ENCODE results near the gene UQCRQ. TPM values are rescaled to one million over a fixed set of nuclear protein-coding genes. Genes with fewer than 3 reads are reported as not detected.

The UQCRQ gene
- total RNA-seq, 4 donors from 2014 or later, result 117 to 311 (median 239) TPM

GRCh38 chr5:132848270-132848669 is 18.2 kb upstream of the UQCRQ start:
- Histone ChIP-seq H3K4me3 (no peak overlapping the region), H3K36me3 (no peaks in the 10 kb centered on the region), H3K27ac (no peak overlapping the region), H3K4me1 (no peaks in the 10 kb centered on the region), H3K27me3 (no peaks in the 10 kb centered on the region), H3K9me3 (no peaks in the 10 kb centered on the region)
- intact Hi-C loops (cut with DNase I; ENCODE audit: low total_unique reads) (no loop called here), in situ Hi-C loops (cut with MboI; ENCODE audit: low pct_ligation_motif_present in 1 of 4, low pct_unique_long_range_greater_than_20kb in 1 of 4, low sequenced_read_pairs in 3 of 4) (loop anchor here in 1 of 4 donors (25.0 kb wide), 1 partner anchor 461 kb away; no protein-coding TSS in a partner anchor)
- no peak for DNase-seq
- no peak for TF ChIP-seq EP300 (IDR thresholded peaks at IDR 0.05; ENCODE audit: low read depth)
- no peak for TF ChIP-seq POLR2AphosphoS5 (IDR thresholded peaks at IDR 0.05)
- no peak for TF ChIP-seq CTCF (IDR thresholded peaks at IDR 0.05)
- no peak for TF ChIP-seq POLR2A (IDR thresholded peaks at IDR 0.05)
- WGBS, 2 donors (ENCODE audit: low coverage in 1 of 2), result 95 to 100% methylated on average over 4 to 8 of the region's 8 CpGs

GRCh38 chr5:132849347-132849746 is 17.1 kb upstream of the UQCRQ start:
- Histone ChIP-seq H3K9me3 (no peaks in the 10 kb centered on the region), H3K27ac (no peak overlapping the region), H3K36me3 (no peaks in the 10 kb centered on the region), H3K4me3 (no peak overlapping the region), H3K27me3 (no peaks in the 10 kb centered on the region), H3K4me1 (no peaks in the 10 kb centered on the region)
- DNase-seq, result no peak
- TF ChIP-seq POLR2AphosphoS5 (IDR thresholded peaks at IDR 0.05) (no peak), CTCF (IDR thresholded peaks at IDR 0.05) (no peak), EP300 (IDR thresholded peaks at IDR 0.05; ENCODE audit: low read depth) (no peak), POLR2A (IDR thresholded peaks at IDR 0.05) (no peak)
- WGBS, 2 donors (ENCODE audit: low coverage in 1 of 2), result 22 to 48% methylated on average over 1 of the region's 1 CpG
- intact Hi-C loops (cut with DNase I; ENCODE audit: low total_unique reads), result no loop called here
- in situ Hi-C loops (cut with MboI; ENCODE audit: low pct_ligation_motif_present in 1 of 4, low pct_unique_long_range_greater_than_20kb in 1 of 4, low sequenced_read_pairs in 3 of 4), result loop anchor here in 1 of 4 donors (25.0 kb wide), 1 partner anchor 462 kb away; no protein-coding TSS in a partner anchor

DNA sequence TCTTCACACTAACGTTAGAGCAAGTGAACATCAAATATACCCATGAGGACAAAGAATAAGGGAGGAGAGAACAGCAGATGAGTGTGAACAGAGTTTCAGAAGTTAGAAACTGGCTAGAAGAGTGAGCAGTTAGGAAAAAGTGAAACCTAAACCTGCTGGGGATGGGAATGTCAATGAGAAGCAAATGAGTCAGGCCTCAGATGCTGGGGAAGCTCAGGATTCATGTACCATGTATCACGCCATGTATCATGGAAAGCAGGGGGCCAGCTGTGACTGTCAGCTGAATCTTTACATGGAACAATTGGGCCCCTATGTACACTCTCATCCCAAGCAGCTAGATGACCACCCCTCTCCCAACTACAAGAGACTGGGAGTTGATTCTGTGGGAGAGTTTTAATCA is 16.4 kb upstream of the UQCRQ start:
- no peak for DNase-seq
- Histone ChIP-seq H3K9me3 (no peaks in the 10 kb centered on the region), H3K36me3 (no peaks in the 10 kb centered on the region), H3K27ac (no peak overlapping the region), H3K4me1 (no peaks in the 10 kb centered on the region), H3K4me3 (no peak overlapping the region), H3K27me3 (no peaks in the 10 kb centered on the region)
- in situ Hi-C loops (cut with MboI; ENCODE audit: low pct_ligation_motif_present in 1 of 4, low pct_unique_long_range_greater_than_20kb in 1 of 4, low sequenced_read_pairs in 3 of 4), result no loop called here
- TF ChIP-seq CTCF (IDR thresholded peaks at IDR 0.05) (no peak), POLR2A (IDR thresholded peaks at IDR 0.05) (no peak)
- WGBS, 2 donors (ENCODE audit: low coverage in 1 of 2), result 79 to 86% methylated on average over 2 of the region's 2 CpGs
- intact Hi-C loops (cut with DNase I; ENCODE audit: low total_unique reads), result no loop called here

GRCh38 chr5:132853323-132853722 is 13.1 kb upstream of the UQCRQ start:
- intact Hi-C loops (cut with DNase I; ENCODE audit: low total_unique reads) (no loop called here), in situ Hi-C loops (cut with MboI; ENCODE audit: low pct_ligation_motif_present in 1 of 4, low pct_unique_long_range_greater_than_20kb in 1 of 4, low sequenced_read_pairs in 3 of 4) (no loop called here)
- no peaks in the 10 kb centered on the region for H3K9me3 ChIP-seq
- no peaks in the 10 kb centered on the region for H3K4me1 ChIP-seq
- H3K27me3 ChIP-seq, result no peaks in the 10 kb centered on the region
- H3K36me3 ChIP-seq, result no peaks in the 10 kb centered on the region
- no peak overlapping the region for H3K4me3 ChIP-seq
- WGBS, 2 donors (ENCODE audit: low coverage in 1 of 2), result 84 to 92% methylated on average over 3 of the region's 3 CpGs
- TF ChIP-seq EP300 (IDR thresholded peaks at IDR 0.05; ENCODE audit: low read depth) (no peak), CTCF (IDR thresholded peaks at IDR 0.05) (no peak), POLR2A (IDR thresholded peaks at IDR 0.05) (no peak), POLR2AphosphoS5 (IDR thresholded peaks at IDR 0.05) (no peak)
- DNase-seq, result no peak
- H3K27ac ChIP-seq, result no peak overlapping the region

All from transverse colon (tissue), 4 donors.